Fibroblast of mammary gland (primary cell): ENCODE data around the gene TJP2.

Source experiments
- DNase-seq: peaks from one replicate; pipeline ENCODE4 v3.0.0-alpha.2; 2010; ENCODE audit warnings: low read depth
- H3K4me3 ChIP-seq: 2 replicates; pipeline ENCODE4 v1.5.1; 2011; ENCODE audit warnings: low read depth, mild to moderate bottlenecking, low read length, moderate library complexity; ENCODE audit not compliant: control insufficient read depth
- TF ChIP-seq, protein P1 (sequence below): conservative IDR thresholded peaks from 2 replicates; pipeline ENCODE4 v1.5.1; 2011; ENCODE audit warnings: low read depth, low read length, inconsistent platforms; ENCODE audit not compliant: control insufficient read depth, insufficient read depth

Gene TJP2

DNA sequence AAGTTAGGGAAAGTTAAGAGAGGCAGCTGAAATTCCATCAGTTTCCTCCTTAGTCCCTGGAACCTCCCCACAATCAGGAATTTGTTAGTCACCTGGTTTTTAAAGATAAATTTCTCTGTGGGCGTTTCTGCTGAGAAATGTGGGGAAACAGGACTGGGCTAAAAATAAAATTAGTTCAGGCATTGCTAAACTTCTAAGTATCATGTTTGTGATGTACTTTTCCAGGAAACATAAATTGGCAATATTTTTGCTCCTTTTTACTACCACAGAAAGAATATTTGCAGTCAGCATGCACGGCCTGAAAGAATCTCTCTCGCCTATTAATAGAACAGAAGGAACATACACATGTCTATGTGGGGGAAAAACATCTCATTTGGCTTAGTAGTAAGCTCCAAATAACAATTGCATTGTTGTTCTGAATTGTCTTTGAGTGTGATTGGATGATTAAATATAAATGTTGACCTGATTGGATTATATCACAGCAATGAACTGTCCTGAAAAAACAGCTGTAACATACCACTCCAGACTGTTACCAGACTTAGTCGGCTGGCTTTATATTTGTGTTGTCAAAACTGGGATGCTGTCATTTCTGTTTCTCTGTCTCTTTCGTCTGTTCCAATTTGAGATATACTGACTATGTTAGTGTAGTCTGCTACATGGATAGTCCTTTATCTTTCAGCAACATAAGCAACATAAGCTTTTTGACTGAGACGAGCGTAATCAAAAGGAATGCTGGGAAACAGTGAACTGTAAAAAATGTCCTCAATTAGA lies 12.9 kb downstream of the TJP2 start:
- H3K4me3 ChIP-seq: no peak overlapping the region
- peak; percentile 50 for DNase-seq

DNA sequence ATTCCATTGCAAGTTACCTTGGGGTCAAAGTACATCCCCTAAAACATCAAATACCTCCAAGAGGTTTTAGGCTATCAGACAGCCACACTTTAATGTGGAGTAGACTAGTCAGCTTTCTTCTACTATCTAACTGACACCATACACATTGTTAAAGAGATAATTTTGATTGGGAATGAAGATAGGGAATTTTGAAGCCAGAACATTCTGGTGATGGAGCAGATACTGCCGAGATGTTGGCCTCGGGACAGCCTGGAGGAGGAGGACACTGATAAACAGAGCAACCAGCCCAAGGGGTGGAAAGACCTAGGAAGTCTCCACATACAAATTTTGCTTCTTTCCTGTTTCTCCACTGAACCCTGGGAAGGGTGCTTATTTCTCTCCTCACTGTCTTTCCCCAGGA lies 14.9 kb downstream of the TJP2 start:
- DNase-seq: no peak
- no peak overlapping the region for H3K4me3 ChIP-seq
- TF ChIP-seq, protein P1, sequence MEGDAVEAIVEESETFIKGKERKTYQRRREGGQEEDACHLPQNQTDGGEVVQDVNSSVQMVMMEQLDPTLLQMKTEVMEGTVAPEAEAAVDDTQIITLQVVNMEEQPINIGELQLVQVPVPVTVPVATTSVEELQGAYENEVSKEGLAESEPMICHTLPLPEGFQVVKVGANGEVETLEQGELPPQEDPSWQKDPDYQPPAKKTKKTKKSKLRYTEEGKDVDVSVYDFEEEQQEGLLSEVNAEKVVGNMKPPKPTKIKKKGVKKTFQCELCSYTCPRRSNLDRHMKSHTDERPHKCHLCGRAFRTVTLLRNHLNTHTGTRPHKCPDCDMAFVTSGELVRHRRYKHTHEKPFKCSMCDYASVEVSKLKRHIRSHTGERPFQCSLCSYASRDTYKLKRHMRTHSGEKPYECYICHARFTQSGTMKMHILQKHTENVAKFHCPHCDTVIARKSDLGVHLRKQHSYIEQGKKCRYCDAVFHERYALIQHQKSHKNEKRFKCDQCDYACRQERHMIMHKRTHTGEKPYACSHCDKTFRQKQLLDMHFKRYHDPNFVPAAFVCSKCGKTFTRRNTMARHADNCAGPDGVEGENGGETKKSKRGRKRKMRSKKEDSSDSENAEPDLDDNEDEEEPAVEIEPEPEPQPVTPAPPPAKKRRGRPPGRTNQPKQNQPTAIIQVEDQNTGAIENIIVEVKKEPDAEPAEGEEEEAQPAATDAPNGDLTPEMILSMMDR: no peak

More for the DNA sequence above, 12.9 kb downstream of the TJP2 start:
- TF ChIP-seq, protein P1: no peak

DNA sequence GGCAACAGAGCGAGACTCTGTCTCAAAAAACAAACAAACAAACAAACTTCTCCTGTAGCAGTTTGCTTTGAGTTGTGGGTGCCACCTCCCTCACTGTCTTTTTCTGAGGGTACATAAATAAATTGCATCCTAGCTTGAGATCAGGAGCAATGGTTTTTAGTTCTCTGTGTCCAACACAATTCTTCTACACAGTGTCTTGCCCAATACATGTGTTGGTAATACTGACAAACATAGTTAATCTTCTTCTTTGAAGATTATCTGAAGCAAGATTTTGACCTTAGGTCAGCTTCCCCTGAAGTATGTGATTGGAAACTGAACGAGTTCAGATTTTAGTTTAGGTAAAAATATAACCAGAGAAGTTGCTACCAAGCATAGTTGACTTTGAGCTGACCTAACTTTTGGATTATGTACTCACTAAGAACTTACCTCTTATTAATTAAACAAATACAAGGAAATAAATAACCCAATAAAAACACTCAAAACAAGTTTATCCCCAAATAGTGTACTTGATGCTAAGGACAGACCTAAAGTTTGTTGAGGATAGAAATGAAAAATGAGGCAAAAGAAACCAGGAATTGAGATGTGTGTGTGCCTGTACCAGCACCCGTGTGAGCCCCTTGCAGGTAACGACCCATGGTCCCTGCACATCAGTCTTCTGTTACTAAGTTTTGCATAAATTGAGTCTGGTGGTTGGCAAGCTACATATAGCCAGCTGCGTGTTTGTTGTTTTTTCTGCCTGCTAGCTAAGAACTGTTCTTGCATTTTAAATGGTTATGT lies 16.2 kb downstream of the TJP2 start:
- H3K4me3 ChIP-seq: no peak overlapping the region
- no peak for DNase-seq
- TF ChIP-seq, protein P1: no peak

DNA sequence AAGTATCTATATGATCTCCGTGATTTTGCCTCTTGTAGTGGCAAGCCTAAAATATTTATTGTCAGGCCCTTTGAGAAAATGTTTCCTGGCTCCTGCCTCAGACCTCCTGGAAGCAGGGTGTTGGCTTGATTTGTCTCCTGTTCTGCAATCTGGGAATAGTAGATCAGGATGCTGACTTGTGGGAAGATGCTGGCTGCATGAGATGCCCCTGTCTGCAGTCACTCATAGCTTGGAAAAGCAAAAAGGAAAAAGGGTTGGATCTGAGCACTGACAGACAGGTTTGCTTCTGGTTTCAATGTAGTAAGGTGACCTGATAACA lies 16.7 kb downstream of the TJP2 start:
- TF ChIP-seq, protein P1: no peak
- DNase-seq: no peak
- H3K4me3 ChIP-seq: no peak overlapping the region

DNA sequence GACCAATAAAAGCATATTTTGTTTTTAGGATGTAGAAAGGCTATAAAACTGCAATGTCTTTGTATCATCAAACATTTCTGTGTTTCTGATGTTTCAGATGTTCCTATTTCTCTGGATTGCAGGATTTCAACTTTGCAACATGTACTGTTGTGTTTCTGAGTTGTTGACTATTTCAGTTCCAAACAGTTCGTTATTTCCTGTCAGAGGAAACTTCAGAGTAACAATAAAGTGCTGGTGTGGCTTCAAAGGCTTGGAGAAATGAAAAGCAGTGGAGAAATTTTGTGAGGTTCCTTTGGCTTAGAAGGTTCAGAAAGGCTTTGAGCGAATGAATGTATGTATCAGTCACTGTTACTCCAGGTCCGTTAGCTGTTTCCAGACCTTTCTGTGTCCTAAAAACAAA lies 17.2 kb downstream of the TJP2 start:
- TF ChIP-seq, protein P1: no peak
- no peak overlapping the region for H3K4me3 ChIP-seq
- no peak for DNase-seq

DNA sequence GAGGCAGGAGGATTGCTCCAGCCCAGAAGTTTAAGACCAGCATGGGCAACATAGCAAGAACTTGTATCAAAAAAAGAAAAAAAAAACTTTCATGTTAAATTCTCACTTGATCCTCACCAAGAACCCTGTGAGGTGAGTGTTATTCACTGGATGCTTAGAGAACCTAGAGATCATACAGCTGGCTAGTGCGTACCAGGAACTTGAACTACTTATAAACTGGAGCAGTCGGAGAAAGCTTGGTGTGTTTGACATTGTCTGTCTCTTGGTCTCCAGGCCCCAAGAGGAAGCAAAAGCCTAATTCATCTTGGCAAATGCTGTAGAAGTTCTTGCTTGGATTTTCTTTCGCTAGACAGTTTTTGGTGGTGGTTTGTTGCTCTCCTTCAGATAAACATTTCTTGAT lies 18.1 kb downstream of the TJP2 start:
- TF ChIP-seq, protein P1: no peak
- DNase-seq: no peak
- no peak overlapping the region for H3K4me3 ChIP-seq

DNA sequence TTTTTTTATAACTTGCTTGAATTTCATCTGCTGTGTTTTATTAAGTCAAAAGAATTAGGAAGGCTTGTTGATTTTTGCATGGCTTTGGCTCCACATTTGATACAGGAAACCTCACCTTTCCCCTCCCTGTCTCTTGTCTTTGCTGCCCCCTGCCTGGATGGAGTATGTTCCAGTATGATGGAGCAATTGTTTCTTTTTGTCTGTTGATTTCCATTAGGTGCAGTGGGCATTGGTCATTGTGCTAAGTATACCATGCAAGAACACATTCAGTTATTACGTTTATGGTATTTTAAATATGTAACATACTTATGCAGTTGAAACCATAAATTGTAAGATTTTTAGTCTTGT lies 19.6 kb downstream of the TJP2 start:
- no peak overlapping the region for H3K4me3 ChIP-seq
- TF ChIP-seq, protein P1: no peak
- DNase-seq: no peak
